HCT116 (cell line): ENCODE measurements around the gene STARD7. TPM values are rescaled to one million over a fixed set of nuclear protein-coding genes. Genes with fewer than 3 reads are reported as not detected.

Source experiments
- ATAC-seq: fragments of 200-7000 bp; cut with Tn5 transposase; 2 replicates; pipeline ENCODE4 v1.9.1; 2020; ENCODE audit warnings: mild to moderate bottlenecking, moderate library complexity
- BruUV-seq: library from RNA; stranded (reverse); fragments of 400-500 nt; replicated peaks from 2 replicates; lab custom pipeline; 2021; lab: Mats Ljungman, UMichigan
- CTCF ChIA-PET: fragments of 300-600 bp; sonication (Branson Sonifier 250); formaldehyde crosslinking; loops from one replicate; lab custom pipeline; 2021; ENCODE audit warnings: antibody characterized with exemption; lab: Charles Lee
- POLR2A ChIA-PET: fragments of 300-600, 350-600 bp; sonication (Branson Sonifier 250); formaldehyde crosslinking; loops from one replicate; lab custom pipeline; 2021; ENCODE audit warnings: antibody characterized with exemption; lab: Charles Lee
- RAD21 ChIA-PET, 2 experiments: fragments of 300-600 bp; sonication (Branson Sonifier 250); formaldehyde crosslinking; loops; one replicate each; lab custom pipeline; 2023; ENCODE audit warnings: low total read pairs in 2 of 2; ENCODE audit not compliant: uncharacterized antibody in 2 of 2, unreplicated experiment in 2 of 2, low non-redundant PET in 1 of 2; lab: Charles Lee
- DNase-seq: peaks from one replicate; pipeline ENCODE4 v3.0.0-alpha.2; 2010; ENCODE audit warnings: low read depth, low spot score
- H2AFZ ChIP-seq: fragments of 200-600 bp; shearing (Covaris generic), sonication (generic); 2 replicates; pipeline ENCODE4 v1.6.1; 2017; ENCODE audit warnings: low read depth, mixed run types, mixed read lengths, antibody characterized with exemption, low read length; ENCODE audit not compliant: poor library complexity, severe bottlenecking
- H3K27ac ChIP-seq: 2 replicates; pipeline ENCODE4 v1.5.1; 2012; ENCODE audit warnings: low read depth, low read length
- H3K27me3 ChIP-seq: fragments of 200-600 bp; sonication (generic); 2 replicates; pipeline ENCODE4 v1.6.1; 2016; ENCODE audit warnings: mixed run types, low read length, mixed read lengths; ENCODE audit not compliant: insufficient read depth
- H3K36me3 ChIP-seq, 2 experiments: fragments of 200-500 bp in 1 of 2; fragments of 200-600 bp in 1 of 2; sonication (Bioruptor generic) in 1 of 2; sonication (generic) in 1 of 2; 2 replicates each; pipeline versions ENCODE4 v1.5.1 to v1.6.1; 2014 to 2016; ENCODE audit warnings: low read length in 2 of 2, inconsistent platforms in 1 of 2, mixed read lengths in 1 of 2, mixed run types in 1 of 2; ENCODE audit not compliant: insufficient read depth in 2 of 2, control insufficient read depth in 1 of 2
- H3K4me1 ChIP-seq, 2 experiments: fragments of 200-600 bp in 1 of 2; sonication (generic) in 1 of 2; 2 replicates each; pipeline versions ENCODE4 v1.5.1 to v1.6.1; 2012 to 2017; ENCODE audit warnings: low read length in 2 of 2, inconsistent platforms in 1 of 2, mild to moderate bottlenecking in 1 of 2, mixed read lengths in 1 of 2, mixed run types in 1 of 2, moderate library complexity in 1 of 2; ENCODE audit not compliant: insufficient read depth in 2 of 2, control insufficient read depth in 1 of 2
- H3K4me2 ChIP-seq: fragments of 200-600 bp; sonication (generic); 2 replicates; pipeline ENCODE4 v1.6.1; 2017; ENCODE audit warnings: mixed run types, low read length, mixed read lengths
- H3K4me3 ChIP-seq, 2 experiments: fragments of 200-600 bp in 1 of 2; sonication (generic) in 1 of 2; replicated peaks in 1 of 2; 2 replicates each; pipeline ENCODE4 v1.5.1; 2011 to 2016; ENCODE audit warnings: low read length in 2 of 2, control low read depth in 1 of 2, low read depth in 1 of 2, mild to moderate bottlenecking in 1 of 2, mixed read lengths in 1 of 2, mixed run types in 1 of 2
- H3K79me2 ChIP-seq: fragments of 200-600 bp; sonication (generic); 2 replicates; pipeline ENCODE4 v1.6.1; 2017; ENCODE audit warnings: mild to moderate bottlenecking, mixed run types, low read length, moderate library complexity, mixed read lengths; ENCODE audit not compliant: insufficient read depth
- H3K9ac ChIP-seq: fragments of 200-600 bp; sonication (generic); 2 replicates; pipeline ENCODE4 v1.6.1; 2016; ENCODE audit warnings: low read length, mixed read lengths
- H3K9me2 ChIP-seq: fragments of 200-600 bp; sonication (generic), shearing (Covaris generic); 2 replicates; pipeline ENCODE4 v1.6.1; 2017; ENCODE audit warnings: mixed run types, mild to moderate bottlenecking, moderate library complexity; ENCODE audit not compliant: insufficient read depth
- H3K9me3 ChIP-seq, 2 experiments: fragments of 200-500 bp in 1 of 2; fragments of 200-600 bp in 1 of 2; sonication (Bioruptor generic) in 1 of 2; sonication (generic) in 1 of 2; 2 replicates each; pipeline ENCODE4 v1.6.1; 2014 to 2017; ENCODE audit warnings: low read length in 2 of 2, mixed read lengths in 2 of 2, inconsistent platforms in 1 of 2, low read depth in 1 of 2, mild to moderate bottlenecking in 1 of 2, mixed run types in 1 of 2, moderate library complexity in 1 of 2; ENCODE audit not compliant: control insufficient read depth in 1 of 2, insufficient read depth in 1 of 2
- H4K20me1 ChIP-seq: fragments of 200-600 bp; sonication (generic), shearing (Covaris generic); 2 replicates; pipeline ENCODE4 v1.6.1; 2017; ENCODE audit warnings: mixed run types, mild to moderate bottlenecking, moderate library complexity; ENCODE audit not compliant: insufficient read depth
- CBX3 ChIP-seq: IDR thresholded peaks from 2 replicates; pipeline ENCODE4 v1.6.1; 2012; ENCODE audit warnings: low read depth
- ELF1 ChIP-seq: IDR thresholded peaks from 2 replicates; pipeline ENCODE4 v1.6.1; 2012; ENCODE audit warnings: low read depth, borderline replicate concordance
- EZH2phosphoT487 ChIP-seq: fragments of 200-600 bp; IDR thresholded peaks from 2 replicates; pipeline ENCODE4 v1.6.1; 2018; ENCODE audit warnings: antibody characterized with exemption, borderline replicate concordance
- FOSL1 ChIP-seq: IDR thresholded peaks from 2 replicates; pipeline ENCODE4 v1.6.1; 2012; ENCODE audit warnings: low read depth
- SIN3A ChIP-seq: IDR thresholded peaks from 2 replicates; pipeline ENCODE4 v1.6.1; 2012; ENCODE audit warnings: low read depth
- SP1 ChIP-seq: IDR thresholded peaks from 2 replicates; pipeline ENCODE4 v1.6.1; 2012; ENCODE audit warnings: low read depth
- YY1 ChIP-seq: IDR thresholded peaks from 2 replicates; pipeline ENCODE4 v1.6.1; 2011; ENCODE audit warnings: low read length, low read depth, moderate library complexity, mild to moderate bottlenecking; ENCODE audit not compliant: insufficient replicate concordance; ENCODE audit errors: extremely low read depth
- intact Hi-C: fragments of 100-400 bp; cut with micrococcal nuclease; formaldehyde crosslinking; loops from 2 replicates; pipeline ENCODE4 v1.10.0; 2022
- total RNA-seq: library from RNA; stranded (reverse); gene quantifications from one replicate; pipeline ENCODE4 v1.2.1, GENCODE V29; 2021; ENCODE audit not compliant: unreplicated experiment
- TF ChIP-seq, protein P1 (sequence below): IDR thresholded peaks from 2 replicates; pipeline ENCODE4 v1.6.1; 2012
- TF ChIP-seq, protein P2 (sequence below): IDR thresholded peaks from 2 replicates; pipeline ENCODE4 v1.6.1; 2012; ENCODE audit warnings: low read depth
- TF ChIP-seq, protein P3 (sequence below): IDR thresholded peaks from 2 replicates; pipeline ENCODE4 v1.6.1; 2012
- TF ChIP-seq, protein P4 (sequence below): IDR thresholded peaks from 2 replicates; pipeline ENCODE4 v1.6.1; 2011; ENCODE audit warnings: mild to moderate bottlenecking, low read length, moderate library complexity; ENCODE audit not compliant: insufficient replicate concordance; ENCODE audit errors: extremely low read depth

The STARD7 gene
- total RNA-seq, 1 experiment from 2014 or later: 160 TPM

DNA sequence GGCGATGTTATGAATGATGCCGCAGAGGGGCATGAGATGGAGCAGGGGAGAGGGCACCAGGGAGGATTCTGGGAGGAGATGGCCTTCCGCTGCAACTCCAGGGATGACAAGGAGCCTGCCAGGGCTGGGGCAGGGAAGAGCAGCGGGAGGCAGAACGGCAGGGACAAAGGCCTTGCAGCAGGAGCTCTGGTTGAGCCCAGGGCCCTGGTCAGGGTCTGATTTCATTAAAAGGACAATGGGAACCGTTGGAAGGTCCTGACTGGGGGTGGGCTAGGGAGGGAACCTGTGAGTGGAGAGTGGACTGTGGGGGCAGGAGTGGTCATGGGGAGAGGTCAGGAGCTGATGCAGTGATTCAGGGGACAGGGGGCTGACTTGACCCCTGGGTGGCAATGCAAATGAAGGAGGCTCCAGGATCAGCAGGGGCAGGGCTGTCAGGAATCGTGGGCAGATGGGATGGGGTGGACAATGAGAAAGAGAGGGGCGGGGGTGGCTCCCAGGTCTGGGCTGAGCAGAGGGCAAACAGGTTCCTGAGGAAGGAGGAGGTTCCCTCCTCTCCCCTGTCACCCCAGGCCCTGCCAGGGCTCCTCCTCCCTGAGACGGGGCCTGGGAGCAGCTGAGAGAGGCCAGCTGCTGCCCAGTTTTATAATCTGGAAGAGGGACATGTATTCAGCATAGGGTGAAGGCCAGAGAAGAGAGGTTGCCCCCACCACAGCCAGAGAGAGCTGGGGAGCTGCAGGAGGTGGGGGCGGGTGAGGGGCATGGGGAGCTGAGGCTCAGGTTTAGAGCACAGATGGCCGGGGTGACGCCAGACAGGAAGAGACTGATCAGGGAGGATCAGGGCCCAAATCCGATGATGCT, 56.1 kb downstream of the STARD7 start:
- H3K79me2 ChIP-seq: no peaks in the 10 kb centered on the region
- H3K9ac ChIP-seq: no peak overlapping the region
- no peak overlapping the region for H3K27ac ChIP-seq
- no peaks in the 10 kb centered on the region for H3K27me3 ChIP-seq
- ChIA-PET RAD21 (no interaction called here), CTCF (no interaction called here), POLR2A (no interaction called here)
- H3K9me3 ChIP-seq: no peaks in the 10 kb centered on the region
- H3K36me3 ChIP-seq: no peaks in the 10 kb centered on the region
- intact Hi-C loops: no loop called here
- BruUV-seq: no TSS peak
- peaks cover 11 to 19% of the 10 kb centered on the region in 2 experiments; a peak in 3 of 4 replicates for H3K4me1 ChIP-seq
- H3K4me2 ChIP-seq: no peak overlapping the region
- DNase-seq (no peak), ATAC-seq (no peak)
- no peaks in the 10 kb centered on the region for H4K20me1 ChIP-seq
- no peaks in the 10 kb centered on the region for H3K9me2 ChIP-seq
- no peak overlapping the region for H2AFZ ChIP-seq
- TF ChIP-seq ELF1: no peak
- TF ChIP-seq SIN3A: no peak
- H3K4me3 ChIP-seq: no peak overlapping the region

DNA sequence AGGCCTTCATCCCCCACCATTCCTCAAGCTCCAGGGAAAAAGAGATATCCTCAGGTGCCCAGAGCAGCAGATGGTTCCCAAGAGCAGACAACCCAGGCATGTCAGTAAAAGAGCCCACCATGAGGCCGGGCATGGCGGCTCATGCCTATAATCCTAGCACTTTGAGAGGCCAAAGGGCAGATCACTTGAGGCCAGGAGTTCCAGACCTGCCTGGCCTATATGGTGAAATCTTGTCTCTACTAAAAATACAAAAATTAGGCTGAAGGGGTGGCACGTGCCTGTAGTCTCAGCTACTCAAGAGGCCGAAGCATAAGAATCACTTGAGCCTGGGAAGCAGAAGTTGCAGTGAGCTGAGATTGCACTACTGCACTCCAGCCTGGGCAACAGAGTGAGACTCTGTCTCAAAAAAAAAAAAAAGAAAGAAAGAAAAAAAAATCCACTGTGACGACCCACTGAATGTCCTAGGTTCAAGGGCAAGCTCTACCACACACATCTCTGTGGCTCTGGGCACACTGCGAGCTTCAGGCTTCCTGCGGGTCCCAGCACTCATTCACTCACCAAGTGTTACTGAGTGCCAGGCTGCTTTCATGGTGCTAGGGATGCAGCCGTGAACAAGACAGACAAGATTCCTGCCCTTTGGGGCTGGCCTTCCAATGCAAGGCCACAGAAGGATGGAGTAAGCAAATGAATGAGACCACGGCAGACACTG, 56.9 kb downstream of the STARD7 start:
- ChIA-PET CTCF (no interaction called here), RAD21 (no interaction called here), POLR2A (no interaction called here)
- no peak for DNase-seq
- ATAC-seq: no peak
- no peak overlapping the region for H2AFZ ChIP-seq
- peaks cover 11 to 24% of the 10 kb centered on the region in 2 experiments; a peak in 3 of 4 replicates for H3K4me1 ChIP-seq
- H3K9ac ChIP-seq: no peak overlapping the region
- H3K27me3 ChIP-seq: no peaks in the 10 kb centered on the region
- no peaks in the 10 kb centered on the region for H3K9me2 ChIP-seq
- H3K4me2 ChIP-seq: no peak overlapping the region
- H3K4me3 ChIP-seq: no peak overlapping the region
- H3K27ac ChIP-seq: no peak overlapping the region
- H3K9me3 ChIP-seq: no peaks in the 10 kb centered on the region
- no TSS peak for BruUV-seq
- no peaks in the 10 kb centered on the region for H4K20me1 ChIP-seq
- H3K79me2 ChIP-seq: no peaks in the 10 kb centered on the region
- no peaks in the 10 kb centered on the region for H3K36me3 ChIP-seq
- intact Hi-C loops: no loop called here
- TF ChIP-seq EZH2phosphoT487 (no peak), CBX3 (no peak), YY1 (no peak), FOSL1 (no peak), SP1 (no peak)
- TF ChIP-seq, protein P1, sequence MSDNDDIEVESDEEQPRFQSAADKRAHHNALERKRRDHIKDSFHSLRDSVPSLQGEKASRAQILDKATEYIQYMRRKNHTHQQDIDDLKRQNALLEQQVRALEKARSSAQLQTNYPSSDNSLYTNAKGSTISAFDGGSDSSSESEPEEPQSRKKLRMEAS: no peak
- TF ChIP-seq, protein P2, sequence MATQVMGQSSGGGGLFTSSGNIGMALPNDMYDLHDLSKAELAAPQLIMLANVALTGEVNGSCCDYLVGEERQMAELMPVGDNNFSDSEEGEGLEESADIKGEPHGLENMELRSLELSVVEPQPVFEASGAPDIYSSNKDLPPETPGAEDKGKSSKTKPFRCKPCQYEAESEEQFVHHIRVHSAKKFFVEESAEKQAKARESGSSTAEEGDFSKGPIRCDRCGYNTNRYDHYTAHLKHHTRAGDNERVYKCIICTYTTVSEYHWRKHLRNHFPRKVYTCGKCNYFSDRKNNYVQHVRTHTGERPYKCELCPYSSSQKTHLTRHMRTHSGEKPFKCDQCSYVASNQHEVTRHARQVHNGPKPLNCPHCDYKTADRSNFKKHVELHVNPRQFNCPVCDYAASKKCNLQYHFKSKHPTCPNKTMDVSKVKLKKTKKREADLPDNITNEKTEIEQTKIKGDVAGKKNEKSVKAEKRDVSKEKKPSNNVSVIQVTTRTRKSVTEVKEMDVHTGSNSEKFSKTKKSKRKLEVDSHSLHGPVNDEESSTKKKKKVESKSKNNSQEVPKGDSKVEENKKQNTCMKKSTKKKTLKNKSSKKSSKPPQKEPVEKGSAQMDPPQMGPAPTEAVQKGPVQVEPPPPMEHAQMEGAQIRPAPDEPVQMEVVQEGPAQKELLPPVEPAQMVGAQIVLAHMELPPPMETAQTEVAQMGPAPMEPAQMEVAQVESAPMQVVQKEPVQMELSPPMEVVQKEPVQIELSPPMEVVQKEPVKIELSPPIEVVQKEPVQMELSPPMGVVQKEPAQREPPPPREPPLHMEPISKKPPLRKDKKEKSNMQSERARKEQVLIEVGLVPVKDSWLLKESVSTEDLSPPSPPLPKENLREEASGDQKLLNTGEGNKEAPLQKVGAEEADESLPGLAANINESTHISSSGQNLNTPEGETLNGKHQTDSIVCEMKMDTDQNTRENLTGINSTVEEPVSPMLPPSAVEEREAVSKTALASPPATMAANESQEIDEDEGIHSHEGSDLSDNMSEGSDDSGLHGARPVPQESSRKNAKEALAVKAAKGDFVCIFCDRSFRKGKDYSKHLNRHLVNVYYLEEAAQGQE: no peak
- TF ChIP-seq, protein P3, sequence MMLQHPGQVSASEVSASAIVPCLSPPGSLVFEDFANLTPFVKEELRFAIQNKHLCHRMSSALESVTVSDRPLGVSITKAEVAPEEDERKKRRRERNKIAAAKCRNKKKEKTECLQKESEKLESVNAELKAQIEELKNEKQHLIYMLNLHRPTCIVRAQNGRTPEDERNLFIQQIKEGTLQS: no peak
- TF ChIP-seq, protein P4, sequence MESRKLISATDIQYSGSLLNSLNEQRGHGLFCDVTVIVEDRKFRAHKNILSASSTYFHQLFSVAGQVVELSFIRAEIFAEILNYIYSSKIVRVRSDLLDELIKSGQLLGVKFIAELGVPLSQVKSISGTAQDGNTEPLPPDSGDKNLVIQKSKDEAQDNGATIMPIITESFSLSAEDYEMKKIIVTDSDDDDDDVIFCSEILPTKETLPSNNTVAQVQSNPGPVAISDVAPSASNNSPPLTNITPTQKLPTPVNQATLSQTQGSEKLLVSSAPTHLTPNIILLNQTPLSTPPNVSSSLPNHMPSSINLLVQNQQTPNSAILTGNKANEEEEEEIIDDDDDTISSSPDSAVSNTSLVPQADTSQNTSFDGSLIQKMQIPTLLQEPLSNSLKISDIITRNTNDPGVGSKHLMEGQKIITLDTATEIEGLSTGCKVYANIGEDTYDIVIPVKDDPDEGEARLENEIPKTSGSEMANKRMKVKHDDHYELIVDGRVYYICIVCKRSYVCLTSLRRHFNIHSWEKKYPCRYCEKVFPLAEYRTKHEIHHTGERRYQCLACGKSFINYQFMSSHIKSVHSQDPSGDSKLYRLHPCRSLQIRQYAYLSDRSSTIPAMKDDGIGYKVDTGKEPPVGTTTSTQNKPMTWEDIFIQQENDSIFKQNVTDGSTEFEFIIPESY: no peak
